ENCODE measurements around the gene ECHDC1. TPM values are rescaled to one million over a fixed set of nuclear protein-coding genes. Genes with fewer than 3 reads are reported as not detected.

The ECHDC1 gene
- total RNA-seq, 3 donors from 2014 or later, result 78.1 to 104 (median 102) TPM

- no peak for TF ChIP-seq CTCF (IDR thresholded peaks at IDR 0.05)
- Histone ChIP-seq H3K4me3 (no peak overlapping the region), H3K4me1 (ENCODE audit: low read depth) (peaks cover 4% of the 10 kb centered on the region), H3K9me3 (no peaks in the 10 kb centered on the region), H3K36me3 (ENCODE audit: low read depth) (no peaks in the 10 kb centered on the region)
- DNase-seq (no peak), ATAC-seq (no peak)
- intact Hi-C loops (cut with DNase I, micrococcal nuclease), result no loop called here
Measured at GRCh38 chr6:127348028-127348661, 4.7 kb upstream of the ECHDC1 start.

- no peaks in the 10 kb centered on the region for H3K36me3 ChIP-seq (ENCODE audit: low read depth)
- no peak for TF ChIP-seq CTCF (IDR thresholded peaks at IDR 0.05)
- DNase-seq (no peak), ATAC-seq (no peak)
- intact Hi-C loops (cut with DNase I, micrococcal nuclease), result no loop called here
- peaks cover 4% of the 10 kb centered on the region for H3K4me1 ChIP-seq (ENCODE audit: low read depth)
- H3K4me3 ChIP-seq, result no peak overlapping the region
- H3K9me3 ChIP-seq, result no peaks in the 10 kb centered on the region
Measured at GRCh38 chr6:127347178-127347577, 3.8 kb upstream of the ECHDC1 start.

DNA sequence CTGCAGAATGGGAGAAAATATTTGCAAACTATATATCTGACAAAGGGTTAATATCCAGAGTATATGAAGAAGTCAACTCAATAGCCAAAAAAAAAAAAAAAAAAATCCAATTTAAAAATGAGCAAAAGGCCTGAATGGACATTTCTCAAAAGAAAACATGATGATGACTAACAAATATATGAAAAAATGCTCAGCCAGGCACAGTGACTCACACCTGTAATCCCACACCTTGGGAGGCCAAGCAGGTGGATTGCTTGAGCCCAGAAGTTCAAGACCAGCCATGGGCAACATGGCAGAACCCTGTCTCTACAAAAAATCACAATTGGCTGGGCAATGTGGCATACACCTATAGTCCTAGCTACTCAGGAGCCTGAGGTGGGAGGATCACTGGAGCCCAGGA lies 2.1 kb upstream of the ECHDC1 start:
- Histone ChIP-seq H3K9me3 (no peaks in the 10 kb centered on the region), H3K4me3 (no peak overlapping the region), H3K4me1 (ENCODE audit: low read depth) (peaks cover 19% of the 10 kb centered on the region), H3K36me3 (ENCODE audit: low read depth) (no peaks in the 10 kb centered on the region)
- TF ChIP-seq CTCF (IDR thresholded peaks at IDR 0.05), result no peak
- no peak for ATAC-seq
- DNase-seq, result no peak
- intact Hi-C loops (cut with DNase I, micrococcal nuclease), result no loop called here

GRCh38 chr6:127343809-127344659 lies 625 bp upstream of the ECHDC1 start:
- no peak for TF ChIP-seq CTCF (IDR thresholded peaks at IDR 0.05)
- no peaks in the 10 kb centered on the region for H3K36me3 ChIP-seq (ENCODE audit: low read depth)
- intact Hi-C loops (cut with DNase I, micrococcal nuclease), result no loop called here
- ATAC-seq (peak; percentile 2), DNase-seq (peak in 1 of 3 donors; percentile 31)
- H3K4me1 ChIP-seq (ENCODE audit: low read depth), result peaks cover 29% of the 10 kb centered on the region
- H3K4me3 ChIP-seq, result peak overlapping the region; percentile 62
- H3K9me3 ChIP-seq, result no peaks in the 10 kb centered on the region

DNA sequence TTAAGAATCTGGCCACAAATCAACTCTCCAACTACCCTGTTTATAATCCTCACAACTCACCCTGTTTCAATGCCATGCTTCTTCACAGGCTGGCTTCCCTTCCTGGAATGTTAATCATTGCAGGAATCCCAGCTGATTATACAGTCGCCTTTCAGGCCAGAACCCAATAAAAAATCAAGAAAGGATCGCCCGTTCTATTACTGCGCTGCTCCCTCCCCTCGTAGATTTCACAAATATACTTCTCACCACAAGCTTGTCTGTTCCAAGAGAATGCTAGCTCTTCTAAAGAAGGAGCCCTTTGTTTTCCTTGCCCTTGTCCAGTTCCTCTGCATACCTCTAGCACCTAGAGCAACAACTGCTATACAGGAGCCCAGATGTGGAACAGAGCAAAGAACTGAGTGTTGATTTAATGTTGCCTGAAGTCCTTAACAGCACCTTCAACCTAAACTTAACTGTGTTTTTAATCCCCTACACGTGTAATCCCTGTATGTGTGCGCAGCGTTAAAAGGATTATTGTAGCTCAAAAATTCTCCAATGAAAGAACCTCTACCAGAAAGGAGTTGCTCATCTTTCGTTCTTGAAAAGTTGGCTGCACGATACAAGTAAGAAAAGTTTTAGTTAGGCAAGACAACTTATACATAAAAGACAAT lies 988 bp downstream of the ECHDC1 start:
- peaks cover 31% of the 10 kb centered on the region for H3K4me1 ChIP-seq (ENCODE audit: low read depth)
- TF ChIP-seq CTCF (IDR thresholded peaks at IDR 0.05), result no peak
- no peaks in the 10 kb centered on the region for H3K36me3 ChIP-seq (ENCODE audit: low read depth)
- ATAC-seq (peak; percentile 81), DNase-seq (peak in 1 of 3 donors; percentile 65)
- intact Hi-C loops (cut with DNase I, micrococcal nuclease), result no loop called here
- no peaks in the 10 kb centered on the region for H3K9me3 ChIP-seq
- peak overlapping the region; percentile 62 for H3K4me3 ChIP-seq

Measured in mucosa of descending colon (tissue), 3 donors.